Hepatocyte (in vitro differentiated cells): ENCODE results near the gene ZFYVE9. TPM values are rescaled to one million over a fixed set of nuclear protein-coding genes. Genes with fewer than 3 reads are reported as not detected.

Source experiments
- DNase-seq: peaks from one replicate; pipeline ENCODE4 v3.0.0-alpha.2; 2016; ENCODE audit warnings: low spot score
- H2AFZ ChIP-seq: fragments of 200-600 bp; sonication (generic); 2 replicates; pipeline ENCODE4 v1.6.0; 2016; ENCODE audit warnings: antibody characterized with exemption, mild to moderate bottlenecking
- H3K27ac ChIP-seq: fragments of 200-600 bp; sonication (generic); 2 replicates; pipeline ENCODE4 v1.5.1; 2016; ENCODE audit warnings: mild to moderate bottlenecking
- H3K27me3 ChIP-seq: fragments of 200-600 bp; sonication (generic); 2 replicates; pipeline ENCODE4 v1.6.1; 2016
- H3K36me3 ChIP-seq: fragments of 200-600 bp; sonication (generic); replicated peaks from 2 replicates; pipeline ENCODE4 v1.5.1; 2016; ENCODE audit warnings: low read depth; ENCODE audit not compliant: insufficient read depth
- H3K4me1 ChIP-seq: fragments of 200-600 bp; sonication (generic); 2 replicates; pipeline ENCODE4 v1.5.1; 2016; ENCODE audit warnings: mild to moderate bottlenecking, moderate library complexity; ENCODE audit not compliant: insufficient read depth
- H3K4me2 ChIP-seq: fragments of 200-600 bp; sonication (generic); 2 replicates; pipeline ENCODE4 v1.6.0; 2016
- H3K4me3 ChIP-seq: fragments of 200-600 bp; sonication (generic); 2 replicates; pipeline ENCODE4 v1.5.1; 2016; ENCODE audit warnings: mild to moderate bottlenecking
- H3K79me2 ChIP-seq: fragments of 200-600 bp; sonication (generic); 2 replicates; pipeline ENCODE4 v1.6.0; 2017; ENCODE audit warnings: mild to moderate bottlenecking
- H3K9me2 ChIP-seq: fragments of 200-600 bp; sonication (generic); replicated peaks from 2 replicates; pipeline ENCODE4 v1.6.0; 2017; ENCODE audit warnings: mild to moderate bottlenecking; ENCODE audit not compliant: insufficient read depth
- H3K9me3 ChIP-seq: fragments of 200-600 bp; sonication (generic); 2 replicates; pipeline ENCODE4 v1.5.1; 2016; ENCODE audit warnings: low read depth, mild to moderate bottlenecking
- H4K20me1 ChIP-seq: fragments of 200-600 bp; sonication (generic); 2 replicates; pipeline ENCODE4 v1.6.0; 2016; ENCODE audit warnings: mild to moderate bottlenecking; ENCODE audit not compliant: insufficient read depth, poor library complexity, severe bottlenecking
- EZH2 ChIP-seq: fragments of 200-600 bp; sonication (generic); IDR thresholded peaks from 2 replicates; pipeline ENCODE4 v1.6.1; 2016; ENCODE audit warnings: antibody characterized with exemption, mild to moderate bottlenecking, borderline replicate concordance
- EZH2phosphoT487 ChIP-seq: fragments of 200-600 bp; sonication (generic); IDR thresholded peaks from one replicate; pipeline ENCODE4 v1.6.1; 2018; ENCODE audit warnings: antibody characterized with exemption, mild to moderate bottlenecking, low read depth, moderate library complexity; ENCODE audit not compliant: unreplicated experiment, severe bottlenecking
- WGBS: methylation state at CpG from one replicate; pipeline ENCODE4 v1.1.6; 2016; ENCODE audit warnings: low lambda C conversion rate; ENCODE audit errors: missing lambda C conversion rate; 5-methylcytosine and 5-hydroxymethylcytosine counted together
- polyA plus RNA-seq: library from polyadenylated mRNA; unstranded; fragments of >200 nt; fragmentation: Nextera tagmentation; extraction: Ambion mirVana; gene quantifications from 2 replicates; pipeline ENCODE4 v1.2.1, GENCODE V29; 2016
- total RNA-seq: library from RNA; depleted of rRNA; stranded (reverse); fragments of >200 nt; gene quantifications from 2 replicates; pipeline ENCODE4 v1.2.3, GENCODE V29; 2014
- TF ChIP-seq, protein P1 (sequence below): fragments of 200-600 bp; sonication (generic); IDR thresholded peaks from 2 replicates; pipeline ENCODE4 v1.5.1; 2016; ENCODE audit warnings: antibody characterized with exemption, mild to moderate bottlenecking; ENCODE audit not compliant: poor library complexity

Gene ZFYVE9
- total and polyA plus RNA-seq, 2 experiments from 2014 or later = 4.6 to 29.0 TPM

DNA sequence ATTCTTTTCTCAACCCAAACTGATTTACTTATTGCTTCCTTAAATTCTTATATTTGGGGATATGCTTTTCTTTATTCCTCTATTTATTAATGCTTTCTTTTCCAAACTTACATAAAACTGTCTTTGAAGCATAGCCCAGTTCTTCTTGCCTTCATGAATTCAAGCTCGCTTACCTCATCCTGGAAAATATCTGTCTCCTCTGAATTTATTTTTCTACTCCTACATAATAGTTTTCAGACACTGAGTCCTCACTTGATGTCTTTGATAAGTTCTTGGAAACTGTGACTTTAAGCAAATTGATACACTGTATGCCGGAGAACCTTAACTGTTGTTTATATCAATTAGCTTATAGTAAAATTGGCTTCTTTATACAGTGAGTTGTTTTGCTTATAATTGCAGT is 93.8 kb downstream of the ZFYVE9 start:
- TF ChIP-seq, protein P1, sequence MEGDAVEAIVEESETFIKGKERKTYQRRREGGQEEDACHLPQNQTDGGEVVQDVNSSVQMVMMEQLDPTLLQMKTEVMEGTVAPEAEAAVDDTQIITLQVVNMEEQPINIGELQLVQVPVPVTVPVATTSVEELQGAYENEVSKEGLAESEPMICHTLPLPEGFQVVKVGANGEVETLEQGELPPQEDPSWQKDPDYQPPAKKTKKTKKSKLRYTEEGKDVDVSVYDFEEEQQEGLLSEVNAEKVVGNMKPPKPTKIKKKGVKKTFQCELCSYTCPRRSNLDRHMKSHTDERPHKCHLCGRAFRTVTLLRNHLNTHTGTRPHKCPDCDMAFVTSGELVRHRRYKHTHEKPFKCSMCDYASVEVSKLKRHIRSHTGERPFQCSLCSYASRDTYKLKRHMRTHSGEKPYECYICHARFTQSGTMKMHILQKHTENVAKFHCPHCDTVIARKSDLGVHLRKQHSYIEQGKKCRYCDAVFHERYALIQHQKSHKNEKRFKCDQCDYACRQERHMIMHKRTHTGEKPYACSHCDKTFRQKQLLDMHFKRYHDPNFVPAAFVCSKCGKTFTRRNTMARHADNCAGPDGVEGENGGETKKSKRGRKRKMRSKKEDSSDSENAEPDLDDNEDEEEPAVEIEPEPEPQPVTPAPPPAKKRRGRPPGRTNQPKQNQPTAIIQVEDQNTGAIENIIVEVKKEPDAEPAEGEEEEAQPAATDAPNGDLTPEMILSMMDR = no peak
- TF ChIP-seq EZH2 (no peak), EZH2phosphoT487 (no peak)
- Histone ChIP-seq H2AFZ (no peak overlapping the region), H3K27me3 (no peaks in the 10 kb centered on the region), H3K36me3 (no peaks in the 10 kb centered on the region), H3K4me3 (no peak overlapping the region), H3K79me2 (no peaks in the 10 kb centered on the region), H3K27ac (no peak overlapping the region), H3K4me2 (no peak overlapping the region), H3K9me2 (no peaks in the 10 kb centered on the region), H4K20me1 (no peaks in the 10 kb centered on the region), H3K4me1 (no peaks in the 10 kb centered on the region), H3K9me3 (no peaks in the 10 kb centered on the region)
- DNase-seq = no peak
- 95% methylated on average over 2 of the region's 2 CpGs for WGBS

- H3K9me2 ChIP-seq = no peaks in the 10 kb centered on the region
- no peak overlapping the region for H3K4me2 ChIP-seq
- no peaks in the 10 kb centered on the region for H3K79me2 ChIP-seq
- no peak overlapping the region for H2AFZ ChIP-seq
- no peaks in the 10 kb centered on the region for H3K36me3 ChIP-seq
- H3K27me3 ChIP-seq = no peaks in the 10 kb centered on the region
- WGBS = 88% methylated on average over 1 of the region's 1 CpG
- H3K9me3 ChIP-seq = no peaks in the 10 kb centered on the region
- no peak overlapping the region for H3K27ac ChIP-seq
- DNase-seq = no peak
- H4K20me1 ChIP-seq = no peaks in the 10 kb centered on the region
- no peaks in the 10 kb centered on the region for H3K4me1 ChIP-seq
- H3K4me3 ChIP-seq = no peak overlapping the region
- TF ChIP-seq, protein P1 = no peak
- no peak for TF ChIP-seq EZH2phosphoT487
- no peak for TF ChIP-seq EZH2
Measured at GRCh38 chr1:52237430-52237829, 95.5 kb downstream of the ZFYVE9 start.

DNA sequence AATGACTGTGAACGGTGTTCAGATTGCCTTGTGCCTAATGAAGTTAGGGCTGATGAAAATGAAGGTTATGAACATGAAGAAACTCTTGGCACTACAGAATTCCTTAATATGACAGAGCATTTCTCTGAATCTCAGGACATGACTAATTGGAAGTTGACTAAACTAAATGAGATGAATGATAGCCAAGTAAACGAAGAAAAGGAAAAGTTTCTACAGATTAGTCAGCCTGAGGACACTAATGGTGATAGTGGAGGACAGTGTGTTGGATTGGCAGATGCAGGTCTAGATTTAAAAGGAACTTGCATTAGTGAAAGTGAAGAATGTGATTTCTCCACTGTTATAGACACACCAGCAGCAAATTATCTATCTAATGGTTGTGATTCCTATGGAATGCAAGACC is 96.6 kb downstream of the ZFYVE9 start:
- no peak for DNase-seq
- no peaks in the 10 kb centered on the region for H3K4me1 ChIP-seq
- no peaks in the 10 kb centered on the region for H3K27me3 ChIP-seq
- TF ChIP-seq EZH2 = no peak
- TF ChIP-seq, protein P1 = no peak
- no peak for TF ChIP-seq EZH2phosphoT487
- no peak overlapping the region for H3K27ac ChIP-seq
- no peak overlapping the region for H3K4me3 ChIP-seq
- 84% methylated on average over 2 of the region's 2 CpGs for WGBS
- H2AFZ ChIP-seq = no peak overlapping the region
- no peaks in the 10 kb centered on the region for H3K9me2 ChIP-seq
- H3K4me2 ChIP-seq = no peak overlapping the region
- H3K9me3 ChIP-seq = no peaks in the 10 kb centered on the region
- no peaks in the 10 kb centered on the region for H4K20me1 ChIP-seq
- H3K79me2 ChIP-seq = no peaks in the 10 kb centered on the region
- no peaks in the 10 kb centered on the region for H3K36me3 ChIP-seq
